AML-193 (cell line): ENCODE data around the gene DIPK1A.
"Not testable (repeated sequence)": the region's sequence is repeated elsewhere in the genome, so short reads cannot be mapped to it uniquely, and the experiment has no call there.

Experiments
- DNase-seq, 2 experiments: peaks; one replicate each; lab custom pipeline; 2025; lab: John Stamatoyannopoulos, UW

The DIPK1A gene

GRCh38 chr1:92916899-92917298, 44.4 kb downstream of the DIPK1A start:
- no peak for DNase-seq

- no peak for DNase-seq
These were observed 45.7 kb downstream of the DIPK1A start for GRCh38 chr1:92915547-92915946.

DNA sequence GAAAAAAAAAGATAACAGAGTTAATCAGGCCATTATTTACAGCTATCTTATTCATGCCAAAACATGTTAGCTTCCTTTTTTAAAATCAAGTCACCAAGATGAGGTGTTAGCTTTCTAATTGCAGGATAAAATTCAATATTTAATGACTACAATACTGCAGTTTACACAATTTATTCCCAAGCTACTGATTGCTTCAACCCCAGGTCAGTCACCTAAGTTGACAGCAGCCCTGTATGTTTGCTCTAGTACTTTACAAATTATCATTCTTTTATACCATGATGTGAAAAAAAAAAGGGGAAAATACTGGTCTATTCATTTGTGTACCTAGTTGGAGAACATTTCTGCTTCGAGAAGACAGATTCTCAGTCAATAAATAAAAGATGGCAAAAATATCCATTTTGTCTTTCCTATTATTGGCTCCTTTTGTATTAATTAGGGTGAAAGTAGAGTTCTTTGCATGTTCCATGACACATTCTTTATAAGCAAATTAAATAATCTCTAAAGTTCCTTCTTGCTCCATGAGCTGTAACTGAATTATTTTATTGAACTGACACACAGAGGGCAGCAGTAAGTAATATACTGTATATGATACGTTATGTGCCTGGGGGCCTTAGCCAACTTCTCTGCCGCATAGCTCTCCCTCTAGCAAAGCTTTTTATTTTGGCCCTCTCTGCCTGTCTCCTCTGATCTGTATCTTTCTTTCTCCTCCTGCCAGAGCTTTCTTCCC, 48.0 kb downstream of the DIPK1A start:
- no peak for DNase-seq

DNA sequence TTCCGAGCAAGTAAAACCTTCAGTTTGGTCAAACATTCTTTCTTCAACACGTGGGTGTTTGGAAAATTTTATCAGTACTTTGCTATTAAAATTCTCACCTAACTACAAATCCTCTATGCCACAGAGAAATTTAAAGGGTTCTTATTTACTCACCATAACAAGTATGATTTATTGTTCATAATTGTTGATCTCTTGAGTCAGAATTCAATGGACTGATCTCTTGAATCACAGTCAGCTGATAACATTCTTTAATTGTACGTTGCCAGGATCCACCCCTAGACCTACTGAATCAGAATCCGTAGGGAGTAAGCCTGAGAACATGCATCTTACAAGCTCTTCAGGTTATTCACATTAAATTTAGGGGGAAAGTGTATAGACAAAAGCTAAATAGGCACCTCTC, 51.2 kb downstream of the DIPK1A start:
- DNase-seq: no peak

- DNase-seq: no peak
These were observed 51.9 kb downstream of the DIPK1A start for GRCh38 chr1:92909321-92909720.

- DNase-seq: no peak
These were observed 53.1 kb downstream of the DIPK1A start for GRCh38 chr1:92907949-92908684.

DNA sequence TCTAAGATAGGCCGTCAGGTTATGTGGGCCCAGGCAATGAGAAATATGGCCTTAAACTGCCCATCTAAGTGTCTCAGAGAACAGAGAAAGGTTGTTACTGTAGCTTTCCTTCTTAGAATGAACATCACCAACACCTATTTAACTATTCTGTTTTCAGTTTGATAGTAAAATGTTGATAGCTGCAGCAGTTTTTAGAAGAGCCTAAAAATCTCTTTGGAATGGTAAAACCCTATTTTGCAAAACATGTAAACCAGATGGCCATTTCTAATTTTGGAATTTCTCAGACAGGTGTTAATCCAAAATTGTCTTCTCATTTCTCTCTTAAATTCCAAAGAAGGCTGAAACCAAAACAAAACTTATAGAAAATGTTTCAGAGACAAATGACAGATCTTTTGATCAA, 57.5 kb downstream of the DIPK1A start:
- no peak for DNase-seq

DNA sequence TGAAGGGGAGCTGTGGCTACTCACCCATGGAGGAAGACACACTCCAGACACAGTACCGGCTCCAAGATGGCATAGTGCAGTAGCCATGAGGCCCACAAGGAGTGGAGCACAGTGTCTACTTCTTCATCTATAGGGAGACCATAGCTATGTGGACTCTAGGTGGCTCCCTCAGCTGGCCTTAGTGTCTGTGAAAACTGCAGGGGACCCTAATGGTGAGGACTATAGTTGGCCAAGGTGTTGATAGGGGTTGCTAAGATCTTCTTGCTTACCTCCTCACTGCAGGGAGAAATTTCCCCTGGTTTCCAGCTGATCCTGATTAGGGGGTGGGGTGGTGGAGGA, 58.9 kb downstream of the DIPK1A start:
- DNase-seq: no peak

DNA sequence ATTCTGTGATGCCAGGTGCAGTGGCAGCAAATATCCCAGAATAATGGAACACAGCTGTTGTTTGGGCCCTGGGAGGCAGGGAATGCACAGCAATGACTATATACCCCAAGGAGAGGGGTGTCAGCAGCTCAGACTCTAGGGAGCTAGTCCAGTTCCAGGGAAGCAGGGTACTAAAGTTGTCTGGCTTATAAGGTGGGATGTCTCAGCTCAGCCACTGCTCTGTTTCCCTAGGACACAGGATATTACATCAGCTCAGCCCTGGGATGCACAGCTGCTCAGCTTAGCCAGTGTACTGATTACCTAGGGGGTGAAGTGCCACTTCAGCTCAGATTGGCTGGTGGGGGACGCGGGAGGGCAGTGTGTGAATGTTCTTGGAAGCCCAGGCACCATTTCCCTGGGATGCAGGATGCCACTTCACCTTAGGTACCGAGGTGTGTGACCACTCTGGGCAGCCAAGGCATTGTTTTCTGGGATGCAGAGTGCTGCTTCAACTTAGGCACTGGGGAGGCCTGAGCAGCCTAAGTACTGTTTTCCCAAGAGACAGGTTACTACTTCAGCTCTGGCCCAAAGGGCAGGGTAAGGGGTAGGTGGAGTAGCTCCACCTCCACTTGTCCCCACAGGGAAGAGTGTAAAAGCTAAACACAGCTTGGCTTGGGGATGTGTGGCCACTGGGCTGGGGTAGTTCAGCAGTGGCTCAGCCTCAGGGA, 59.4 kb downstream of the DIPK1A start:
- DNase-seq: no peak

GRCh38 chr1:92901126-92901525, 60.1 kb downstream of the DIPK1A start:
- DNase-seq: no peak

- DNase-seq: no peak
These were observed 60.7 kb downstream of the DIPK1A start for GRCh38 chr1:92900539-92900938.

DNA sequence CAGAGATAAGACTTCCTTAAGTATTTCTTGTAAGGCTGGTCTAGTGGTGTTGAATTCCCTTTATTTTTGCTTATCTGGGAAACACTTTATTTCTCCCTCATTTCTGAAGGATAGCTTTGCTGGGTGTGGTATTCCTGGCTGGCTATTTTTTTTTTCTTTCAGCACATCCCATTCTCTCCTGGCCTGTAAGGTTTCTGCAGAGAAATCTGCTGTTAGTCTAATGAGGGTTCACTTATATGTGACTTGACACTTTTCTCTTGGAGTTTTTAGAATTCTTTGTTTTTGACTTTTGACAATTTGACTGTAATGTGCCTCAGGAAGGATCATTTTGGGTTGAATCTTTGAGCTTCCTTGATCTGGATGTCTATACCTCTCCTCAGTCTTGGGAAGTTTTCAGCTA, 61.5 kb downstream of the DIPK1A start:
- no peak for DNase-seq

DNA sequence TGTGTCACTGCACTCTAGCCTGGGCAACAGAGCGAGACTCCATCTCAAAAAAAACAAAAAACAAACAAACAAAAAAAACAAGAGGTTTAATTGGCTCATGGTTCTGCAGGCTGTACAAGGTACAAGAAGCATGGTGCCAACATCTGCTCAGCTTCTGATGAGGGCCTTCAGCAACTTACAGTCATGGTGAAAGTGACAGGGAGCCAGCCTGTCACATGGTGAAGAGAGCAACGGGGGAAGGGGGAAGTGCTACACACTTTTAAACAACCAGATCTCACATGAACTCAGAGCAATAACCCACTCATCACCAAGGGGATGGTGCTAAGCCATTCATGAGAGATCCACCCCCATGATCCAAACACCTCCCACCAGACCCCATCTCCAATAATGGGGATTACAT, 63.2 kb downstream of the DIPK1A start:
- DNase-seq: not testable (repeated sequence)

GRCh38 chr1:92887465-92887864, 73.8 kb downstream of the DIPK1A start:
- no peak for DNase-seq

- DNase-seq: no peak
These were observed 74.3 kb downstream of the DIPK1A start for GRCh38 chr1:92886886-92887419.

DNA sequence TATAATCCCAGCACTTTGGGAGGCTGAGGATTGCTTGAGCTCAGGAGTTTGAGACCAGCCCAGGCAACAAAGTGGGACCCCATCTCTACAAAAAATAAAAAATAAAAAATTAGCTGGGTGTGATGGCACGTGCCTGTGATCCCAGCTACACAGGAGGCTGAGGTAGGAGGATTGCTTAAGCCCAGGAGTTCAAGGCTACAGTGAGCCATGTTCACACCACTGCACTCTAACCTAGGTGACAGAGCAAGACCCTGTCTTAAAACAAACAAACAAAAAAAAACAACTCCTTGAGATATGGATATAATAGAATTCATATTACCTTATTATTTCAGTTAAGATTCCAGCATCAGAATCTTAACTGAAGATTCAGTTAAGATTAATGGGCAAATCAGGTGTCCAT, 77.1 kb downstream of the DIPK1A start:
- no peak for DNase-seq

DNA sequence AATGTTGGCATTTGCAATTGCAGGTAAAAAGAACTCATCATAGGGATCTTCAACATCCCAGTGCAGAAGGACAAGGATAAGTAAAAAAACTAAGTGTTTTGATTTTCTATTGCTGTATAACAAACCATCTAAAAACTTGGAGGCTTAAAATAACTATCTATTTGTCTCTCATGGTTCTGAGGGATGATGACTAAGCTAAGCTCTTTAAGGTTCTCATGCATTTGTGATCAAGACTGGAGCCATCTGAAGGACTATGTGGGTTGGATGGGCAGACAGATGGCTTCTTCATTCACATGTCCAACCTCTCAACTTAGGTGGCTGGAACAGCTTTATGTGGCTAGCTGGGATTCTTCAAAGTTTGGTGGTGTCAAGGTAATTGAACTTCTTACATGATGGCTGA, 78.0 kb downstream of the DIPK1A start:
- no peak for DNase-seq

DNA sequence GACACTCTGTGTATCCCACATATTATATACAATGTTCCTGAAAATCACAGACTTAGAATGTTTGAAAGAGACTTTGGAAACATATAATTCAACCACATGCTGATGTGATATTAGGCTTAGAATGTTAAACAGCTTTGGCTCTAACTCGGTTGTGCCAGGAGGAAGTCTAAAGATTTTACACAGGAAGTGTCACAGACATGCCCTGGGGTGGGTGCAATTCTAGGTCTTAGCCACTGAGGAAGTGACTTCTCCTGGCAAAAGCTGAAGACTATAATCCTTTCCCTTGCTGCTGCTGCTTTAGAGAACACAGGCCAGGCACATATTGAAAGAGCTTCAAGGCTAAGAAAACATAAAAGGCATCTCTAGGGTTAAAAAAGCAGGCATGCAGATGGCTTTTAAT, 78.4 kb downstream of the DIPK1A start:
- DNase-seq: peak; percentile 71 to 86

DNA sequence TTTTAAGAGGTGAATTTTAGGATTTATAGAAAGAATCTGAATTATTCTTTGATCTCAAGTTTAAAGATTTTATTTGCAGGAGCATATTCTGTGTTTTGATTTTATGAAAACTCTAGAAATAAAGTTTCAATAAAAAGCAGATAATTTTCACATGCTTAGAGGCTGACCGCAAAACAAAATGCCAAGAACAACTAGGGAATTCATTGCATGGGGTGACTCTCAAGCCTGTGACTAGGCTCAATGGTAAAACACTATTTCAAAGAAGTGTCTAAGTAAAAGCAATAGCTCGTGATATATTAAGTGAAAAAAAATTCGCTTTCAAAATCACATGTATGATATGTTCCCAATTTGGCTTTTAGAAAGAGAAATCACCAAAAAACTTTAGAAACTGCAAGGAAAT, 79.9 kb downstream of the DIPK1A start:
- DNase-seq: no peak

DNA sequence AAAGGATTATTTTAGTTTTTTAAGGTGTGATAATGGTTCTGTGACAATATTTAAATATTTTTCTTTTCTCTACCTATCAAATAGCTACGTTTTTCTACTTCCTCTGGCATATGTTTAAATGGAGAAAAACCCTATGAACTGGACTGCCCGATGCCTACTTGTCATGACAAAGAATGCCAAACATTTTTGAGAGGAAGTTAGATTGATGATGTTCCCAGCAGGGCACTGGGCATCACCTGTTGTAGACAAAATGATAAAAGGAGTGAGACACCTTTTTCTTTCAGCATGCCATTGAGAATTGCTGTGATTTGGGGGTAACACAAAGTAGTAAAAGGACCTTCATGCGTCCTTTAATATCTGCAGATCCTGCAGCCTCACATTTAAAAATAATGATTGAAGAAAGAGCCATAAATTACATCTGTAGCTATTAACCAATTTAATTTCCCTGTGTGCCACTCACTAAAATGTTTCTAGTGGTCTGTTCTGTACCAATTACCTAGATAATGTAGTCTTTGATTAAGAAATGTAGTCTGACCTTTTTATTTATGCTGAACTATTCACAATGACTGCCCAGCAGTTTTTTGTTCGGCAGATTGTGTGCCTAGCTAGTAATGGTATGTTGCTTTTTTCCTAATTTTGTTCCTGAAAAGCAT, 81.8 kb downstream of the DIPK1A start:
- no peak for DNase-seq

- no peak for DNase-seq
These were observed 83.5 kb downstream of the DIPK1A start for GRCh38 chr1:92877792-92878191.

- no peak for DNase-seq
These were observed 84.1 kb downstream of the DIPK1A start for GRCh38 chr1:92877081-92877711.
